G401 (cell line): Measurements from ENCODE around the gene MIDN. TPM values are rescaled to one million over a fixed set of nuclear protein-coding genes. Genes with fewer than 3 reads are reported as not detected.
A peak's percentile ranks its signal among the peaks of the same experiment; 100 is the strongest.

Experiments used
- DNase-seq: peaks from one replicate; pipeline ENCODE4 v3.0.0-alpha.2; 2015; ENCODE audit warnings: low spot score
- in situ Hi-C: cut with HindIII; loops from 2 replicates; pipeline ENCODE4 v1.10.0; 2016; ENCODE audit warnings: low sequenced_read_pairs, mixed read lengths
- total RNA-seq: library from RNA; depleted of rRNA; stranded (reverse); fragments of >200 nt; shearing (Covaris generic); gene quantifications from 2 replicates; pipeline ENCODE4 v1.2.3, GENCODE V29; 2014

MIDN gene
- total RNA-seq, 1 experiment from 2014 or later: 14.0 TPM

- in situ Hi-C loops: loop anchor here (10.0 kb wide), 1 partner anchor 88 kb away; no protein-coding TSS in a partner anchor
- DNase-seq: no peak
Measured at GRCh38 chr19:1286487-1287353, 38.3 kb downstream of the MIDN start.

GRCh38 chr19:1287354-1288225 lies 39.2 kb downstream of the MIDN start:
- no peak for DNase-seq
- in situ Hi-C loops: loop anchor here (10.0 kb wide), 1 partner anchor 87 kb away; no protein-coding TSS in a partner anchor

DNA sequence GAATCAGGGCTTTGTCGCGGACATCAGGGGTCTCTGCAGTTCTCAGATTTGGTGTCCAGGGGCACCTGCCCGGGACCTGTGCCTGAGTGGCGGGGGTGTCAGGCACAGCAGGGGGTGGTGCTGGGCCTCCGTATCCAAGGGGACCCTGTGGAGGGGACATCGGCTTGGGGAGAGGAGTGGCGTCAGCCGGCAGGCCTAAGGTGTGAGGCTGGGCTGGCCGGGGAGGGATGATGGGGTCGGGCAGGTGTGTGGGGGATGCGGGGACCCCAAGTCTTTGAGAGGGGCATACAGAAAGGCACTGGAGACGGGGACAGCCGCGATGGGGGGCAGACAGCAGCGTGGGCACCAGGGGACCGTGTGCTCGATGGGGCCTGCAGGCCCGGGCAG lies 39.8 kb downstream of the MIDN start:
- in situ Hi-C loops: loop anchor here (10.0 kb wide), 1 partner anchor 87 kb away; no protein-coding TSS in a partner anchor
- DNase-seq: no peak

GRCh38 chr19:1288833-1289685 lies 40.7 kb downstream of the MIDN start:
- no peak for DNase-seq
- in situ Hi-C loops: loop anchor here (10.0 kb wide), 1 partner anchor 86 kb away; no protein-coding TSS in a partner anchor

- no peak for DNase-seq
- in situ Hi-C loops: loop anchor here (10.0 kb wide), 1 partner anchor 85 kb away; no protein-coding TSS in a partner anchor
Measured at GRCh38 chr19:1289686-1290025, 41.3 kb downstream of the MIDN start.

DNA sequence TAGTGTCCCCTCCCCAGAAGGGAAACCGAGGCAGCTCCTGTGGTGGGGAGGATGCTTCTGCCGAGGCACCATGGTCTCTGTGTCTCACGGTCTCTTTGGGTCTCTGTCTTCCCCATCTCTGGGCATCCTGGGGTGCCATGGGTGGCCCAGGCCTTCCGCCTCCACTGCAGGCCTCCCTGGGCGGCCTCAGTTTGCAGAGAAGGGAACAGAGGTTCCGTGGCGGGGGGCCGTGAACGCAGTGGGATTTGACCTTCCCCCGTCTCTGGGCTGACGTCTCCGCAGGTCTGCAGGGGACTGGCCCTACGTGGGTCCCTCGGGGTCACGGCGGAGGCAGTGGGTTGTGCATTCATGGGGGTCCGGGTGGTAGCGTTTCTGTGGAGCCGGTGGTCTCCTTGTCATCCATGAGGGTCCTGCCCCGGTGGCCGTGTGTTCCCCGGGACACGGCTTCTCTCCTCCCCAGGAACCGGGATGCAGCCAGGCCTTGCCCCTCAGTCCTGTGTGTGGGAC lies 41.9 kb downstream of the MIDN start:
- in situ Hi-C loops: no loop called here
- no peak for DNase-seq

DNA sequence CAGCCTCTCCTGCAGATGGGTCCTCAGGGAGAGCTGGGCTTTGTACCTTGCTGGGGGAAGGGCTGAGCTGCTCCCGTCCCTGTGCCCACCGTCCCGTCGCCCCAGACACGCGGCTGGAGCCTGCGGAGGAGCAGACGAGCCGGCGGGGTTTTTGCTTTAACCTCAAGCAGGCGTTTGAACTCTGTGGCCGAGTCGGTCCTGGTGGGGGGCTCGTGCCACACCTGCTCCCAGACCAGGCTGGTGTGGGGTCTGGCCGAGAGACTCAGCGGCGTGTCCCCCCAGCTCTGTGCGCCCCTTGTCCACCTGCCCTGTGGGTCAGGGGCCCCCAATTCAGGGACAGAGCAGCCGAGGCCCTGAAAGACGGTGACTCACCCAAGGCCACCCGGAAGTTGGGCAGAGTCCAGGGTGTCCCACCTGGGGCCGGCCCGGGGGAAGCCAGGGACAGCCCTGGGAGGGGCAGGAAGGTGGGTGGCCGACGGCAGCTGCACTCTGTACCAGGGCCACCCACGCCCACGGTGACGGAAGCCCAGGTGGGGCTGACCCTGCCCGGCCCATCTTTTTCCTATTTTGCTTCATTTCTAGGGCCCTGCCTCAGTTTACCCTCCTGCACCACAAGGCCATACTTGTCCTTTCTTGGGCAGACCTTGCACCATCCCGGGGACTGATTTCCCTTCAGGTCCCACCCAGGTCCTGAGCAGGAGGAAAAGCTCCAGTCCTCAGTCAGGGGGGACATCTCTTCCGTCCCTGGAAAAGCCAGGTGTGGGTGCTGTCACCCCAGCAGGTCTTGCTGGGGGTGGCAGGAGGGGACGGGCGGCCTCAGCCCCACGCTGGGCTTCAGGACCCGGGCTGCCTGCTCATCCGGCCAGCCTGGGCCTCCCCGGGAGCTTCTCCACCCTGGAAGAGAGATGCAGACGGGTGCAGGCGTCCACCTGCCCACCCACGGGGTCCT lies 42.6 kb downstream of the MIDN start:
- in situ Hi-C loops: no loop called here
- DNase-seq: no peak

GRCh38 chr19:1291761-1292418 lies 43.5 kb downstream of the MIDN start:
- DNase-seq: peak; percentile 14
- in situ Hi-C loops: no loop called here

DNA sequence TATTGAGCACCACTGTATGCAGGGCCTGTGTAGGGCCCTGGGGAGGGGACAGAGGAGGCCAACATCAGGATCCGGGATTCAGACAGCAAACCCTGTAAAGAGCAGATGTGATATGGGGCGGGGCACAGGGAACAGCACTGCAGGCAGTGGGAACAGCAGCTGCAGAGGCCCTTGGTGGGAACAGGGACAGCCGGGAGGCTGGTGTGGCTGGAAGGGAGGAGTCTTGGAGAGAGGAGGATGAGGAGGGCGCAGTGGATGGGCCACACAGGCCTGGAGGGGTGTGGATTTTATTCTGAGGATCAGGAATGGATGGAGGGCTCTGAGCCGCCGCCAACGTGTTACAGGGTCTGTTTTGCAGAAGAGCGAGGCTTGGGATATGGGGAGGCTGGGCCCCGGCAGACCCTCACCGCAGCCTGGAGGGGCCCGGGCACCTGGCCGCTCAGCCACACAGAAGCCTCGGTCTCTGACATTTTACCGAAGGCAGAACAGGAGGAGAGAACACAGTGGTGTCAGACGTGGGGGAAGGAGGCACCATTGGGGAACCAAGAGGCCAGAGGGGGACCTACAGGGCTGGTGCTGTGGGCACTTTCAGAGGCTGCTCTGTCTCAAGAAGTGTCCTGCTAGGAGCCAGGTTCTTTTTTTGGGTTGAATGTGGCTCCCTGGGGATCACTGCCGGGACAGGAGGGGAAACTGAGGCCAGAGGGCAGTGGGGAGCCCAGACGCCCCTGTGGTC lies 44.2 kb downstream of the MIDN start:
- no peak for DNase-seq
- in situ Hi-C loops: no loop called here

DNA sequence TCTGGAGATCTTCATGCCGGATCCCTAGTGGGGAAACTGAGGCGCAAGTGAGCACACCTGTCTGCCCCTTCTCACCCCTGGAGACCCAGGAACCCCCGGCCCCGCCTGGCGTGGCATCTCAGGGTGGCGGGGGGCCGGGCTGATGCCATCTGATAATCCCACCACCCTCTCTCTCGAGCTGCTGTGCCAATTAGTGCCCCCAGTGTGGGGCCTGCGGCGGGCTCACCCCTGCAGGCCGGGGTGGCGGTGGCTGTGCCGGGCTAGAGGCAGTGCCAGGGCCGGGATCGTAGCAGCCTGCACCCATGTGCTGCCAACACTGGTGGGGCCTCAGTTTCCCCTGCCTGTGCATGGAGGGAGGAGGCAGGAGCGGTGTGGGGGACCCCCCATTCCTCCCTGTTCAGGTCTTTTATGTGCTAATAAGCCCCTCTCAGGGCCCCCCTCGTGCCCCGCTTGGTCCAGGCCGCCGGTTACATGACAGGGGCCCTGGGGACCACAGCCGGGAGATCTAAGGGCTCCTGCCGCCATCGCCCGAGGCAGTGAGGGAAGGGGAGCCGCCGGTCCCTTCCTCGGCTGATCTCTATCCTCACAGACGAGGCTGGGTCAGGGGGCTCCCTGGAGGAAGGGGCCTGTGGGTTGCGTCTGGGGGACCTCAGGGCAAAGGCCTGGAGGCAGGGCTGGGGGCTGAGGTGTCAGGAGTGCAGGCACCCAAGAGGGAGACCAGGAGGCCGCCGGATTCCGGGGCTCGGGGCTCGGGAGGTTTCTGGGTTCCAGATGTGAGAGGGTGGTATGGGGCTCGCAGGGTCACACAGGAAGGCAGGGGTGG lies 45.6 kb downstream of the MIDN start:
- no peak for DNase-seq
- in situ Hi-C loops: no loop called here

DNA sequence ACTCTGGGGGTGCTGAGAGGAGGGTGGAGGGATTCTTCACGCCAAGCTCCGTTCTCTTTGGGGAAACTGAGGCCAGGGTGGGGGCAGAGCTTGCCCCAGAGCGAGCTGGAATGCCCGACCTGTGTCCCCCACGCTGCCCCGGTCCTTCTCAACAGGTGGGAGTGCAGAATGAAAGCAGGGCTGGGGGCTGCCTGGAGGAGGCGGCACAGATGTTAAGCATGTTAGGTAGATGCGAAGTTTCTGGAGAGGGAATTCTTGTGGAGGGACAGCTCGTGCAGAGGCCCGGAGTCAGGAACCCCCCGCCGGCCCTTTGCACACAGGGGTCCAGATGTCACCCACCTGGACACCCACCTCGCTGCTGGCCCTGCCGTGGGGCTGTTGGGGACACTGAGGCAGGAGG lies 46.3 kb downstream of the MIDN start:
- in situ Hi-C loops: no loop called here
- DNase-seq: no peak

GRCh38 chr19:1295169-1296012 lies 47.0 kb downstream of the MIDN start:
- in situ Hi-C loops: no loop called here
- no peak for DNase-seq

DNA sequence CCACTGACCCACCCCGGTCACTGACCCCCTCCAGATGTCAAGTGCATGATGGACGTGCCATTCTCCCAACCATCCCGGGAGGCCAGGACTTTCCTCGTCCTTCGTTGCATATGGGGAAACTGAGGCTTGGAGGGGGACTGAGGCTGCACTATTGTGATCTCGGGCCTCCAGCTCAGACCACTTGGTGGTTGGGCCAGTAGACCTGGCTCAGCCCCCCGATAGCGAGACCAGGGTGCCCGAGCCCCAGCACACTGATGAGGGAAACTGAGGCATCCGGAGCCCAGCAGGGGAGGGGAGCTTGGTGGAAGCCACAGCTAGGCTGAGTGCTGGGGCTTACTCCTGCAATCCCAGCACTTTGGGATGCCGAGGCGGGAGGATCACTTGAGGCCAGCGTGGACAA lies 47.7 kb downstream of the MIDN start:
- in situ Hi-C loops: no loop called here
- no peak for DNase-seq

DNA sequence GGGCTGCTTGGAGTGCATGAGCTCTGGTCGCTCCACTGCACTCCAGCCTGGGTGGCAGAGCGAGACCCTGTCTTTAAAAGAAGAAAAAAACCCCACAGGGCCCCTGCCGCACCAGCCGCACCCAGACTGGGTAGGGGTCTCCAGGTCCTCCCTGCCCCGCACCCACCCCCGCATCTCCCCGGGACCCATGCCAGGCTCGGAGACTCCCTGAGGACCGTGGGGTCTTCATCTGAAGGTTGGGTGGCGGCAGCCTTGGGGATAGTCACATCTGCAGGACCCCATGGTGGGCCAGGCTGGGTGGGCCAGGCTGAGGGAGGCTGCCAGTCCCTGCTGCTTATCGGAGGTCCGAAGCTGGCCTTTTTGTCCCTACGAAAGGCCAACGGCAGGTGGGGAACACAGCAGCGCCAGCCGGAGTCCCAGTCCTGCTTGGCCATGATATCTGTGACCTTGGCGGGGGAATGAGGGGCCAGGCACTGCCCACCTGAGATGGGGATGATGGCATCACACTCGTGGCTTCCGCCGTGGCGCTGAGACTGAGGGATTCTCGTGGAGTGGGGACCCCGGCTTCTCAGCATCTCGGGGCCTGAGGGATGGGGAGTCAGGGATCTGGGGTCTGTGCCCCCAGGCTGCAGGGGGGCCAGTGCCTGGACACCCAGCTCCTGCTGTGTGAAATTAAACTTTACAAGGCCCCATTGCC lies 48.3 kb downstream of the MIDN start:
- DNase-seq: no peak
- in situ Hi-C loops: no loop called here

DNA sequence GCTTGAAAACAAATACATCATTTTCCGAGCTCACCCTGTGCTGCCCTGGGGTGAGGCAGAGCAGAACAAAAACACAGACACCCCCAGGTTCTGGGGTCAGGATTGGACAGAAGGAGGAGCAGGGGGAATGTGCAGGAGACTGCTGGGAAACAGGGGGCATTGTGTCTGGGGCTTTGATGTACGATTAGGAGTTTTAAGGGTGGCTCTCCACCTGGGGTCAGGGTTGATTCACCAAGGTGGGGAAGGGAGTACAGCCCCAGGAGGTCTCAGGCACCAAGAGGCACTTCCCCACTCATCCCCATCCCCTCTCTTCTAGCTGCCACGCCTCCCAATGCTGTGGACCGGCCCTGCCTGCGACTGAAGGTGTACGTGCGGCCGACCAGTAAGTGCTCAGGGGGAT lies 49.9 kb downstream of the MIDN start:
- DNase-seq: no peak
- in situ Hi-C loops: no loop called here
